Right renal pelvis (tissue), 4 donors: ENCODE measurements around the gene CD33. TPM values are rescaled to one million over a fixed set of nuclear protein-coding genes. Genes with fewer than 3 reads are reported as not detected.

ENCODE experiments used
- DNase-seq, 4 donors: peaks; one replicate each; pipeline ENCODE4 v3.0.0-alpha.2; 2013; ENCODE audit warnings: low read depth in 4 of 4, low spot score in 3 of 4, missing footprints in 1 of 4
- polyA plus RNA-seq, 4 donors: library from polyadenylated mRNA; unstranded; fragments of 120-200 nt; gene quantifications; one replicate each; pipeline ENCODE4 v1.2.1, GENCODE V29; 2013; ENCODE audit not compliant: insufficient read length in 4 of 4

The CD33 gene
- polyA plus RNA-seq, 4 donors, result 1.5 to 2.6 (median 1.5) TPM

DNA sequence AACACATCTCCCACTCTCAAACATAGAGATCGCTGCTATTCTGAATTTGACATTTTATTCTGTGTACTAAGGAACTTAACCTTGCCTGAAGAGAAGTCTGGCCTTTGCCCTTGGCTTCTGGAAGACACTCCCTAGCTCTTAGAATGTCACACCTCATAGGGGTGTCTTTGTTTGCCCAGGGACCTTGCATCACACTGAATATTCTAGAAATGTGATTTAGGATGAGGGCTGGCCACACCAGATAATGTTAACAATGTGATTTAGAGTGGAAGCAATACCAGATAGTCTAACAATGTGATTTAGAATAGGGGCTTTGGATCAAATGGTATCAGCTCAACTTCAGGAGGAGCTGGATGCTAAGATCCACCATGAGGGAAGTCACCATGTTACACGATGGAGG is 32.6 kb downstream of the CD33 start:
- DNase-seq, result no peak

DNA sequence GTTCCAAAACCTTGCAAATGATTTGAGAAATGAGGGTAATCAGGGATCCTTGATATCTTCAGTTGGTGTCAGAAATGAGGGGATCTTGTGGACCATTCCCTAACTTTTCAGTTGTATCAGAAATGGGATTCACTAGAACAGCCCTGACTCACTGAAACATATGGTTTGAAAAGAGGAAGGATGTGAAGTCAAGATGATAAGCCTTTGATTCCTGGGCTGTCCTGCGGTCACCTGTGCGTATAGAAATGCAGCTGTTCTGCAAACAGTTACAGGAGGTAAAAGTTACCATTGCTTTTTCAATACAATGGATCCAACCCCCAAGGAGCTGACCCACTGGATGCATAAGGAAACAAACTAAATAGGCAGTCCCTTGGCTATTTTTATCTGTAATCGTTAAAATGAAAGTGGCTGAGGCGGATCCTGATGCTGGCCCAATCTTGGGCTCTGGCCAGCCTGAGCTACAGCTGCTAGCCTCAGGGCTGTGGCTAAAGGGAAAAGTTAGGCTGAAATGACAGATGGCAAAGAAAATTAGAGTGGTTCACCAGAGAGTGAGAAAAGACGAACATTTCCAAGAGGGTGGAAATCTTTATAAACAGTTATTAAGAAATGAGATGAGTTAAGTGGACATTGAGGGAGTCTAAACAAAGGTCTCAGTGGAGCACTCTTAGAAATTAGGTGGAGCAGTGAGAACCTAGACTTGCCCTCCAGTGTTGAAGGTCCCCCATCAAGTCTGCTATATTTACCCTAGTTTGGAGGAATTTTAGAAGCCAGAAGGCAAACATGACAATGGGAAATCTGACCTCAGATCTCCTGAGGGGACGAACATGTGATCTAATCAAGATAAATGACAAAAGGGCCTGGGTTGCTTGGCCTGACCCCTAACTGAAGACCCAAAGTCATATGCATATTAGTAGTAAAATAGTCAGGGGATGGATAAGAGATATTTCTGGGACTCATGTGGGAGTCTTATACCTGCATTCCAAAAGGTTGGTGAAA is 33.6 kb downstream of the CD33 start:
- no peak for DNase-seq

DNA sequence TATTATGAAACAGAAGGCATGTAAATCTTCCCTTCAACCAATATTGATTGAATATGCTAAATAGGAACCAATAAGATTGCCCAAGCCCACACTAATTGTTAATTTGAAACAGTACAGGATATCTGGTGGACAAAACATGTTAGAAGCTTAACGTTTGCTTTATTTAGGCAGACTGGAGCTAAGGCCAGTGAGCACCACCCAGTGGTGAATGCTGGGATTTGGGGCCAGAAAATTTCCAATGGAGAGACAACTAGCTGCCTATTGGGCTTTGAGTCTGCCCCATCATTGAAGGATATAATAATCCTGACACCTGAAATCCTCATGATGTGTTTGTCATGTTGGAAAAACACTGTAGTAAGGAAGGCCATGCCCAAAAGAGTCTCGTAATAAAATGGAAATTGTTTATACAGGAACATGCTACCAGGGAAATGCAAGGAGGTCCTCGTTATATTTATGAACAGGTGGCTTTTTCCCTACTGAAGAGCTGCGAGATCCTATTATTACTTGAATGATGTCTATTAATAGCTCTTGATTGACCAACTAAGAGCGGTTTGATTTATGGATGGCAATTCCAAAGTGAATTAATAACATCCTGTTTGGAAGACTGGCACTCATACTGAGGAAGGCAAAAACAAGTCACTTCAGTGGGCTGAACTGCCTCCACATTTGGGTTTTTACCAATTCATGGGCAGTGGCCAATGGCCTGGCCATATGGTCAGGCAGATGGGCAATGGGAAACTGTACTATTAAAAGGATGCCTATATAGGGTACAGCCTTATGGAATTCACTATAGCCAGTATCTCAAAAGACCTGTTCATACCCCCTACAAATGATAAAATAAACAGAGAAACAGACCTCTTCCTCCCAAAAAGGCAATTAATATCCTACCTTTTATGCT is 34.7 kb downstream of the CD33 start:
- peak; percentile 11 to 26 (median 17) for DNase-seq

DNA sequence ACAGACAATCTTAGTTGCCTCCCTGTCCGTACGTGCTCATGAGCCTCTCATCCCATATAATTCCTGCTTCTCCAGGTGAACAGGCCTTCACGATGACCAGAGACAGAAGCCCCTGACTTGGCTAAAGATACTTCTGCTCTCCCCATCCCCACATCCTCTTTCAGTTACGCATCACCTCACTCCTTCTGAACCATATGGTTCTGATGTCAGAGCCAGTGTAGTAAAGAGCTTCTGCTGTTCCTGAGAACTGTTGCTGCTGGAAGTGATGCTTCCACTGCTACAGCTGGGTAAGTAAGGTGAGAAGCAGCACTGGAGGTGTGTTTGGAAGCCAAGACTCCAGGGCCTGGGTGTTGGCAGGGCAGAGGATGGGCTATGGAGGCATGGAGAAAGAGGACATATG is 38.9 kb downstream of the CD33 start:
- no peak for DNase-seq

DNA sequence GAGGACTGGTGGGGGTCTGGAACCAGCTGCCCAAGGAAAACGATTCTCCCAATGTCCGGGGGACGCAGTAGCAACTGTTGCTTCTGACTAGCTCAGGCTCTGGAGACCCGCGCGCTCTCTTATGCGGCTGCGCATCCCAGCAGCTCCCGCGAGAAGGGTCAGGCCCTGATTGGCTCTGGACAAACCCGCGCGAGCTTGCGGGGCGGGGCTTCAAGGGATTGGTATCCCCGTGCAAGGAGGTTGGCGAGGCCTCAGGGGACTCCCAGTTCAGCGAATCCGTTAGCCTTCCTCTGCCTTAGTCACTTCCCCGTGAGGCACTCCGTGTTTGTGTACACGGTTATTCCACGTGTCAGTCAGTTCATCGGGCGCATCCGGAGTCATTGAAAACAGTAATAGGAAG is 46.2 kb downstream of the CD33 start:
- no peak for DNase-seq

DNA sequence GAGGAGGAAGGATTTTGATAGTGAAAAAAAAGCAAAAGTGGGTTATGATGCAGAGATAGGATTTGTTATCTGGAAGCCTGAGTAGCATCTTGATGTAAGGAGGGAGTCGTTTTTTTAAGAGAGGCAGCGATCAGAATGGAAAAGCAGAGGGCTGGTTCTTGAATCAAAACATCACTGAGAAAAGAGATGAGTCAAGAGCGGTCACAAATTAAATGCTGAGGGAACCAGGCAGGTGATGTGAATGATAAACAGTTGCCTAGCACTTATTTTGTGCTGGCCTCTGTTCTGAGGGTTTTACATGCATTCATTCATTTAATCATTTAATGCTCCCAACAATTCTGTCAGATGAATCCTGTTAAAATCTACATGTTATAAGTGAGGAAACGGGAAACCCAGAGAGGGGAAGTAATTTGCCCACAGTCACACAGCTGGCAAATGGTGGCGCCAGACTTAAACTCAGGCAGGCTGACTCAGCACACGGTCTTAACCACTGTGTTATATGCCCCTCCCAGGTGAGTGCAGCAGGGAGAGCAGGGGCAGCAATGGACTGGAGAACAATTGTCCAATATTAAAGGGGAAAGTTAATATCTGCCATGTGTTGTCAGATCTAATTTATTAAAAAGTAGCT is 47.4 kb downstream of the CD33 start:
- no peak for DNase-seq

DNA sequence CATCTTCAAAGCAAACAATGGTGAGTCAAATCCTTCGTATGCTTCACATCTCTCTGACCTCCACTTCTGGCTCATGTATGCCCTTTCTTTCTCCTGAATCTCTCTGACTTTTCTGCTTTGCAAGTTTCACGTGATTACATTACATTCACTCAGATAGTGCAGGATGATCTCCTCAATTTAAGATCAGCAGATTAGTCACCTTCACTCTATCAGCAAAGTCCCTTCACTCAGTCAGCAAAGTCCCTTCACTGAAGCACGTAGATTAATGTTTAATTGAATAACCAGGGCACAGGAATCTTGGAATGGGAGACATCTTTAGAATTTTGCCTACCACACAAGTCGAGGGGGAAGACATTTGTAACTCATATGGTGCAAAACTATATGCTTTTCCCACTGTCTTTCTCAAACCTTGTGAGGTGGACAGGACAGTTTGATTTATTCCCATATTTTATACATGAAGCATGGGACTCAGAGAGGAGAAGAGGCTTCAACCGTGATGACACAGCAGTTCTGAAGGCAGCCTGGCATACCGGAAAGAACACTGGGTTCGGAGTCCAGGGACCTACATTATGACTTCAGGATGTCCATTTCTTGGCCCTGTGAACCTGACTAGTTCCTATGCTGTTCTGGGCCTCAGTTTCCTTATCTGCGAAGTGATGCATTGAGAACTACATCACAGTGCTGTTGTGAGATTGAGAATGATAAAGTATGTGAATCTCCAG is 49.3 kb downstream of the CD33 start:
- no peak for DNase-seq

DNA sequence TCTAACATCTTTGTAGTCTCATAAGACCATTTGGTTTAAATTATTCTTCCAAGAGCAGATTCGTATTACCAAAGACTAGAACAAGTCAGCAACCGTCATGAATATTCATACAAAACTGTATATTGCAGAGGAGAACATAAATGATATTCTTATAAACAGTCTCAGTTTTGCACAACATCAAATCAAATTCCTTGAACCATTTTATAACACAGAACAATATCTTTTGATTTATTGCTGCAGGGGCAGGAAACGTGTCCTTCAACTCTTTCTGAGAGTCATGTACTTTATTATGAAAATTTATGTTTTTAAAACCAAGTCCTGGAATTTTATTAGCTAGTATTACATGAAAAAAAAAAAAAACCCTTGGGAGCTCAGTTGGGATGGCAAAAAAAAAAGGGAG is 52.2 kb downstream of the CD33 start:
- no peak for DNase-seq

DNA sequence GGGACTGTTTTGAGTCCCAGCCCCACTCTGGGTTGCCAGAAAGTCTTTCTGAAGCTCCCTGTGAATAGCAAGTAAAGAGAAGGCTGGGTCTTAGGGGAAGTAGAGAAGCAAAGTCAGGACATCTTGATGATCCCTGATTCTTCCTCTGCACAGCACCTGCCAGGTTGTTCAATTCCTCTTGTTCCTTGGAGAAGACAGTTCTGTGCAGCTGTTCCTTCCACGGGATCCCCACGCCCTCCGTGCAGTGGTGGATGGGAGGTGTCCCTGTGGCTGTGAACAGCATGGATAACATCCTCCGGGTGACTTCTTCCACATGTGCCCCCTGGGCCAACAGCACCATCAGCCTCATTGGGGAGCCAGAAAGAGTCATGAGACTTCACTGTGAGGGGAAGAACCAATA is 57.5 kb downstream of the CD33 start:
- no peak for DNase-seq

DNA sequence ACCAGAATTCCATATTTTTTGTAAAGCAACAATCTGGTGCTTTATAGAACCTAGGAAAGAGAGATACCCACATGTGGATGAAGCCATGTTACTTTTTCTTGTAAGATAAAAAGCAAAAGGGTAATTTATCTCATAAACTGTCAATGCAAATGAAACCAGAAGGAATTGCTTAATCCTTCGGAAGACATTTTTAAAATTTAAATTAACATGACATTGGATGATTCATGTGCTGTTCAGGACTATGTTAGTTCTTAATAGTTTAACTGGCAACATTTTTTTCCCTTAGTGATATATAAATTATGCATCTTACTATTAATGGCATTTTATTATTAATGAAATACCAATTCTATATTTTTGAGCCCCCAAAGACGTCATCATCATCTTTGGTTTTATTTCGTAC is 60.8 kb downstream of the CD33 start:
- no peak for DNase-seq

Other genes starting within 250 kb of the CD33 start
- gene KLK7, start 241.2 kb upstream of the CD33 start, polyA plus RNA-seq, result 1 to 10 TPM; 5.1 to 9.7 (median 5.6) TPM
- 1 to 10 TPM; 2.3 to 3.4 (median 2.6) TPM for gene KLK8, start 223.5 kb upstream of the CD33 start, polyA plus RNA-seq
- gene KLK10, start 205.4 kb upstream of the CD33 start, polyA plus RNA-seq, result under 1 TPM in 3 of 4 donors, not detected in 1; 0.29 to 0.32 (median 0.31) TPM
- gene KLK11, start 198.5 kb upstream of the CD33 start, polyA plus RNA-seq, result under 1 TPM in 3 of 4 donors, not detected in 1; 0.21 to 0.28 (median 0.27) TPM
- under 1 TPM in 1 of 4 donors, not detected in 3; 0.06 TPM for gene KLK12, start 190.1 kb upstream of the CD33 start, polyA plus RNA-seq
- gene KLK13, start 160.0 kb upstream of the CD33 start, polyA plus RNA-seq, result under 1 TPM; 0.20 to 0.55 (median 0.52) TPM
- gene KLK14, start 142.2 kb upstream of the CD33 start, polyA plus RNA-seq, result under 1 TPM; 0.15 to 0.53 (median 0.28) TPM
- gene CTU1, start 116.7 kb upstream of the CD33 start, polyA plus RNA-seq, result 1 to 10 TPM; 2.6 to 4.6 (median 3.0) TPM
- gene SIGLEC9, start 100.2 kb upstream of the CD33 start, polyA plus RNA-seq, result 1 to 10 TPM in 3 of 4 donors, under 1 TPM in 1; 0.97 to 2.3 (median 1.3) TPM
- under 1 TPM; 0.32 to 0.62 (median 0.43) TPM for gene SIGLEC7, start 82.8 kb upstream of the CD33 start, polyA plus RNA-seq
- gene SIGLECL1, start 26.0 kb downstream of the CD33 start, polyA plus RNA-seq, result not detected
- 1 to 10 TPM; 2.8 to 4.3 (median 4.0) TPM for gene IGLON5, start 86.6 kb downstream of the CD33 start, polyA plus RNA-seq
- 1 to 10 TPM; 4.3 to 5.2 (median 5.0) TPM for gene VSIG10L, start 117.1 kb downstream of the CD33 start, polyA plus RNA-seq
- 100 to 1,000 TPM; 110 to 172 (median 124) TPM for gene ETFB, start 141.3 kb downstream of the CD33 start, polyA plus RNA-seq
- 1 to 10 TPM; 1.3 to 1.9 (median 1.6) TPM for gene CLDND2, start 143.9 kb downstream of the CD33 start, polyA plus RNA-seq
- 1 to 10 TPM; 1.0 to 1.7 (median 1.5) TPM for gene NKG7, start 147.6 kb downstream of the CD33 start, polyA plus RNA-seq
- under 1 TPM; 0.24 to 0.47 (median 0.29) TPM for gene LIM2, start 162.9 kb downstream of the CD33 start, polyA plus RNA-seq
- gene C19orf84, start 165.5 kb downstream of the CD33 start, polyA plus RNA-seq, result under 1 TPM; 0.11 to 0.36 (median 0.23) TPM
- gene SIGLEC10, start 192.6 kb downstream of the CD33 start, polyA plus RNA-seq, result 1 to 10 TPM in 2 of 4 donors, under 1 TPM in 2; 0.87 to 1.3 (median 1.1) TPM
- gene SIGLEC8, start 233.4 kb downstream of the CD33 start, polyA plus RNA-seq, result under 1 TPM in 2 of 4 donors, not detected in 2; 0.05 to 0.08 TPM